Tibial nerve (tissue), 4 donors: ENCODE data around the gene GAREM2. TPM values are rescaled to one million over a fixed set of nuclear protein-coding genes. Genes with fewer than 3 reads are reported as not detected.
A peak's percentile ranks its signal among the peaks of the same experiment; 100 is the strongest.

Experiments used
- DNase-seq, 2 donors: peaks; one replicate each; pipeline ENCODE4 v3.0.0-alpha.2; 2019; ENCODE audit warnings: low spot score in 2 of 2
- H3K27ac ChIP-seq, 4 donors: fragments of 200-600 bp; sonication (generic) in 3 of 4; one replicate each; pipeline ENCODE4 v1.5.1; 2017 to 2019; ENCODE audit warnings: mild to moderate bottlenecking in 1 of 4
- H3K27me3 ChIP-seq, 2 donors: fragments of 200-600 bp; sonication (generic) in 1 of 2; one replicate each; pipeline versions ENCODE4 v1.5.1 to v1.6.0; 2017 to 2019
- H3K36me3 ChIP-seq, 3 donors: fragments of 200-600 bp; sonication (generic); one replicate each; pipeline ENCODE4 v1.5.1; 2018 to 2019
- H3K4me1 ChIP-seq, 4 donors: fragments of 200-600 bp; sonication (generic) in 3 of 4; one replicate each; pipeline ENCODE4 v1.5.1; 2017 to 2019
- H3K4me3 ChIP-seq, 4 donors: fragments of 200-600 bp; sonication (generic) in 3 of 4; one replicate each; pipeline ENCODE4 v1.5.1; 2017 to 2019; ENCODE audit warnings: mild to moderate bottlenecking in 1 of 4, moderate library complexity in 1 of 4
- H3K9me3 ChIP-seq, 4 donors: fragments of 200-600 bp; sonication (generic) in 3 of 4; one replicate each; pipeline ENCODE4 v1.5.1; 2017 to 2019
- CTCF ChIP-seq, 5 experiments: fragments of 200-600 bp in 3 of 5; fragments of 450-650 bp in 2 of 5; sonication (generic) in 3 of 5; IDR thresholded peaks; one replicate each; pipeline ENCODE4 v1.5.1; 2016 to 2019; ENCODE audit warnings: antibody characterized with exemption in 5 of 5, mild to moderate bottlenecking in 3 of 5, moderate library complexity in 2 of 5
- EP300 ChIP-seq, 2 donors: sonication (generic); formaldehyde crosslinking; IDR thresholded peaks; one replicate each; pipeline ENCODE4 v1.6.1; 2017; ENCODE audit warnings: antibody characterized with exemption in 2 of 2, mild to moderate bottlenecking in 1 of 2
- POLR2A ChIP-seq, 2 donors: fragments of 450-650 bp; IDR thresholded peaks; one replicate each; pipeline ENCODE4 v1.6.1; 2017; ENCODE audit warnings: antibody characterized with exemption in 2 of 2, mild to moderate bottlenecking in 2 of 2, moderate library complexity in 2 of 2
- WGBS, 2 donors: methylation state at CpG; one replicate each; pipeline ENCODE4 v1.1.5; 2018; 5-methylcytosine and 5-hydroxymethylcytosine counted together
- total RNA-seq, 4 donors: library from RNA; depleted of rRNA; stranded (reverse); fragments of >200 nt; gene quantifications; one replicate each; pipeline ENCODE4 v1.1.0, GENCODE V29; 2016

The GAREM2 gene
- total RNA-seq, 4 donors from 2014 or later, result 1.5 to 4.7 (median 3.2) TPM

GRCh38 chr2:26179446-26179913, 6.6 kb downstream of the GAREM2 start:
- Histone ChIP-seq H3K9me3 (no peaks in the 10 kb centered on the region), H3K4me1 (peaks cover 0 to 21% (median 10%) of the 10 kb centered on the region in 4 donors), H3K27ac (no peak overlapping the region), H3K36me3 (no peaks in the 10 kb centered on the region), H3K4me3 (peak overlapping the region in 2 of 4 donors; percentile 47 to 56), H3K27me3 (peaks cover 0 to 32% of the 10 kb centered on the region in 2 donors)
- no peak for DNase-seq
- no peak for TF ChIP-seq EP300 (IDR thresholded peaks at IDR 0.05)
- no peak for TF ChIP-seq CTCF (IDR thresholded peaks at IDR 0.05)
- TF ChIP-seq POLR2A (IDR thresholded peaks at IDR 0.05), result no peak
- WGBS, 2 donors, result 15 to 25% methylated on average over 1 to 10 of the region's 12 CpGs

GRCh38 chr2:26182441-26182840, 9.6 kb downstream of the GAREM2 start:
- peaks cover 0 to 35% (median 15%) of the 10 kb centered on the region in 4 donors for H3K4me1 ChIP-seq
- no peak for DNase-seq
- peaks cover 0 to 17% of the 10 kb centered on the region in 2 donors for H3K27me3 ChIP-seq
- H3K4me3 ChIP-seq, result no peak overlapping the region
- no peaks in the 10 kb centered on the region for H3K9me3 ChIP-seq
- H3K27ac ChIP-seq, result no peak overlapping the region
- 82 to 83% methylated on average over 5 of the region's 5 CpGs for WGBS, 2 donors
- TF ChIP-seq EP300 (IDR thresholded peaks at IDR 0.05), result no peak
- no peak for TF ChIP-seq CTCF (IDR thresholded peaks at IDR 0.05)
- no peak for TF ChIP-seq POLR2A (IDR thresholded peaks at IDR 0.05)
- peaks cover 0 to 6% (median 0%) of the 10 kb centered on the region in 3 donors for H3K36me3 ChIP-seq

- Histone ChIP-seq H3K4me1 (peaks cover 0 to 35% (median 15%) of the 10 kb centered on the region in 4 donors), H3K9me3 (no peaks in the 10 kb centered on the region), H3K27me3 (peaks cover 0 to 15% of the 10 kb centered on the region in 2 donors), H3K36me3 (peaks cover 0 to 12% (median 0%) of the 10 kb centered on the region in 3 donors), H3K4me3 (no peak overlapping the region), H3K27ac (no peak overlapping the region)
- 97 to 99% methylated on average over 8 to 10 of the region's 11 CpGs for WGBS, 2 donors
- no peak for DNase-seq
- TF ChIP-seq CTCF (IDR thresholded peaks at IDR 0.05), result no peak
- no peak for TF ChIP-seq EP300 (IDR thresholded peaks at IDR 0.05)
- TF ChIP-seq POLR2A (IDR thresholded peaks at IDR 0.05), result no peak
These were observed 10.2 kb downstream of the GAREM2 start for GRCh38 chr2:26182887-26183630.

GRCh38 chr2:26184121-26184520, 11.2 kb downstream of the GAREM2 start:
- Histone ChIP-seq H3K4me1 (peaks cover 0 to 27% (median 8%) of the 10 kb centered on the region in 4 donors), H3K27me3 (peaks cover 0 to 10% of the 10 kb centered on the region in 2 donors), H3K4me3 (peak overlapping the region; percentile 46 to 80 (median 56)), H3K9me3 (no peaks in the 10 kb centered on the region), H3K27ac (peak overlapping the region in 2 of 4 donors; percentile 26 to 87), H3K36me3 (peaks cover 0 to 21% (median 0%) of the 10 kb centered on the region in 3 donors)
- 70 to 90% methylated on average over 6 to 29 of the region's 34 CpGs for WGBS, 2 donors
- no peak for DNase-seq
- TF ChIP-seq EP300 (IDR thresholded peaks at IDR 0.05) (no peak), CTCF (IDR thresholded peaks at IDR 0.05) (no peak), POLR2A (IDR thresholded peaks at IDR 0.05) (no peak)
